Putamen (tissue), 1 donor: ENCODE measurements around the gene FAM234A.

Source experiments
- DNase-seq: peaks from one replicate; pipeline ENCODE4 v3.0.0-alpha.2; 2016; ENCODE audit warnings: low spot score

Gene FAM234A

DNA sequence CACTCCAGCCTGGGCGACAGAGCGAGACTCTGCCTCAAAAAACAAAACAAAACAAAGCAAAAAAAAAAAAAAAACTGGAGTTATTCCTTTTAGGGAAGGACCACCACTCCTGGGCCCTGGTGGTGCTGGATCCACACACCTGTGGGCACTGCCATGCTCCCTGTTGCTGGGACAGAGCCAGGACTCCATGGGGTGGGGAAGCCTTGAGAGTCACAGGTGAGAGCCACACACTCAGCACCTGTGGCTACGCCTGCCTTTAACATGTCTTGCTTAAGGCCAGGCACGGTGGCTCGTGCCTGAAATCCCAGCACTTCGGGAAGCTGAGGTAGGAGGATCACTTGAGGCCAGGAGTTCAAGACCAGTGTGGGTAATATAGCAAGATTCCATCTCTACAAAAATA lies 66.6 kb downstream of the FAM234A start:
- DNase-seq, result no peak

DNA sequence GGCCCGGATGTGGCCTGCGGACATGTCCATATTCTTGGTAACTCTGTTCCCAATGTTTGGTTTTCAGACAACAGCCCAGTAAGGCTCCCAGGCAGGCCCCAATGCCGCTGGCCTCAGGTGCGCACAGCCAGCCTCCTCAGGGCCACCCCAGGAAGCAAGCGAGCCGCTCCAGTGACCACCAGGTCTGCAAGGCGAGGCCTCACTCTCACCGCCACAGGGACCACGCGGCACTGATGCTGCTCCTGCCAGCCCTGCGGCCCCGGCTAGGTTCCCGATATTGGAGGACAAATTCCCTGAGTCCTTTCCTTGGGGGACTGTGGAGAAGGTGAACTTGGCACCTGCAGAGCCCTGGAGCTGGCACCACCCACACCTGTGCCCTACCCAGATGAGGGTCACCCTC lies 67.3 kb downstream of the FAM234A start:
- no peak for DNase-seq

DNA sequence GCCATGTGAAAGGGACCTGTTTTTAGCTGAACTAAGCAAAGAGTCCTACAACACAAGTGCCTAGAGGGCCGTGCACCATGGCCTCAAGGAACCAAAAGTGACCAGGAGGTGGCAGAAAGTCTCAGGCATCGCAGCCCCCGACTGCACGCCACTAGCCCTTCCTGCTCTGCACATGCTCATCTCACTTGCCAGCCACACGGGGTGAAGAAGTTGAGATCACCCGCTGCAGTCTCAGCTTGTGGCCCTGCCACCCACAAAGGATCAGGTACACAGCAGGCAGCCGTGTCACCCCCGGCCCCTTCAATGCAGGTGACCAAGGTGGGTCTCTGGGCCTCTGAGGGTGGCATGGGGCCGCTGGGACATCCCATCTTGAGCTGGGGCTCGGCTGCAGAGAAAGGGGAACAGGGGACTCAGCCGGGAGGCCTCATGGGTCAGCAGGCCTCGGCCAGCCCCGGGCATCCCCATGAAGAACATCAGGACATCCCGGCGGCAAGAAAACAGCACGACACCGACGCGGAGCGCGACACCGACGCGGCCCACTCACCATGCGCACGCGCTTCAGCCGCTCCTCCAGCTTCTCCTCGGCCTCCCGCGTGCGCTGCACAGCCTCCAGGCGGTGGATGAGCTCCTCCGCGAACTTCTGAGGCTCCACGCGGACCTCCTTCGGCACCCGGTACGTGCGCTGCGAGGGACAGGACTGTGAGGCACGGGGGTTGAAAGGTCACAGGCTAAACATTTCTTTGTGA lies 69.3 kb downstream of the FAM234A start:
- no peak for DNase-seq

DNA sequence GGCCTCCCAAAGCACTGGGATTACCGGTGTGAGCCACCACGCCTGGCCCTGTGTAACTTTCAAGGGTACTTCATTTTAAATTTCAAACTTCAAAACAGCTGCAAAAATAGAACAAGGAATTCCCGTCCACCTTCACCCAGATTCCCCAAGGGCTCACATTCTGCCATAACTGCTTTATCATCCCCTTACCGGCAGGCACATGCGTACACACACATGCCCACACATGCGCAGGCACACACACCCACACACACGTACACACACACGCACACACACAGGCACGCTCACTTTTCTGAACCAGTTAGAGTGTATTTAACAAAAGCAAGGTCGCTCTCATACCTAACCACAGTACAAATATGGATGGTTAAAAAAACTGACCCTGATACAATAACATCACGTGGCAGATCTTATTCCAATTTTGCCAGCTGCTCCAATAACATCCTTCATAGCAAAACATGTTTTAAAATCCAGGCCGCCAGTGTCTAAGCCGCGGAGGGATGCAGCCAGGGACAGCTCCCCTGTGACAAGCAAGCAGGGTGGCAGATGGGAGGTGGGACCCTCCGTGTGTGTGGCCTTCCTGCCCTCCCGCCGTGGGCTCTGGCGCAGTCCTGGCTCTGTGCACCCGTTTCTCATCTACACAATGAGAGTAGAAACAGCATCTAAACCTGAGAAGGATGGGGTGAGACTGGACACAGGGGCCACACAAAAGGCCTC lies 71.5 kb downstream of the FAM234A start:
- peak; percentile 37 for DNase-seq

DNA sequence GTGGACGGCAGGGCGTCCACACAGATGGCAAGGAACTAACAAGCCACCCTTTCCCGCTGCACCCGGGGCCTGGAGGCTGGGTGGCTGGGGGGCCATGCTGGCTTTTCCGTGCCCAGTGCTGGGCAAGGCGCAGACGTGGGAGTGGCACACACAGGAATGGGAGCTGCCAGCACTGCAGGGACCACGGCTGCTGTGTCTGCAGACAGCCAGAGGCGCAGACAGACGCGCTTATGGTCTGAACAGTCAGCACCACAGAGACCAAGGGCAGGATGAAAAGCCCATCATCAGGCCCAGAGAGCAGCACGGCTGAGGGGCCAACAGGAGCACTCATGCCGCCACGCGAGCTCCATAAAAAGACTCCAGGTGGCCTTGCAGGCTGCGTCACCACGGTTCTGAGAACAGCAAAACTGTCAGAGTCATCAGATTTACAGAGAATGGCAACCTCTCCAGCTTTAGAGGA lies 72.3 kb downstream of the FAM234A start:
- DNase-seq, result no peak

DNA sequence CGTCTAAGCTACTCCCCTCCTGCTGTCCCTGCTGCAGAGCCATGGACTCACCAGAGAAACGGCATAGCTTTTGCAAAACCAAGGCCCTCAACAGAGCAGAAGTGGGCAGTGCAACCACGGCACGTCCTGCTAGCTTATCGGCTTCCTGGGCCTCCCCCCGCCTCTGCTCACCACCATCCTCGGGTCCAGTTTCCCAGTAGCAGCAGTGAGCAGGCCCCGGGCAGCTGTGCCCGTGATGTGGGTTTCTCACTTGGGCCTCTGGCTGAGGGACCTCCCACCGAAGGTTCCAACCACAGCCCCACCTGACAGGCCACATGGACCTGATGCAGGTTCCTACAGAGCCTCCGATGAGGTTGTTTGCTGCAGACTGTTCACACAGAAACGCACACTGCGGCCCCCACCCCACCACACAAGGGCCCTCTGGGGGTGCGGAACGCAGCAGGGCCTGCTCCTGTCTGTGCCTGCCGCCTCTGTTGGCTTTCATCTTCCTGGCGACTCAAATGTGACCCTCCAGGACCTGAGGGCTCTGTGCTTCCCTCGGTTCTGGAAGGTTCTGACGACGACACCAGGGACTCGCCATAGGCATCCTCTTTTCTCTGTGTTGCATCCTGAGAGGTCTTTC lies 73.2 kb downstream of the FAM234A start:
- no peak for DNase-seq

DNA sequence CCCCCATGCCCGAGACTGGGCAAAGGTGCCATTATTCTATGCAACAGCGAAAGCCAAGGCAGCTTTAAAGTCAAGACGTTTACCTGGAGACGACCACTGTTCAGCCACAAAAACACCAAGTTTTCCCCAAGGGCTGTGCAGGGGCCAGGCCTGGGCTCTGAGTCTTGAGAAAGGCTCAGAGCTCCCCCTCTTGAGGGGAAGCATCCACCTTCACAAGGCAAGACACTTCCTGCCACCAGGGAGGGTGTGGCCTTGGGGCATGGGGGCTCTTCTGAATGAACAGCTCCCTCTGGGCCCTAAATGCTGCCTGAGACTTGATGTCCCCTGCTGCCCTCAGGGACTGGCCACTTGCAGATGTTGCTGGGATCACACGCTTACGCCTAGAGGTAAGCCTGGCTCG lies 74.9 kb downstream of the FAM234A start:
- no peak for DNase-seq

DNA sequence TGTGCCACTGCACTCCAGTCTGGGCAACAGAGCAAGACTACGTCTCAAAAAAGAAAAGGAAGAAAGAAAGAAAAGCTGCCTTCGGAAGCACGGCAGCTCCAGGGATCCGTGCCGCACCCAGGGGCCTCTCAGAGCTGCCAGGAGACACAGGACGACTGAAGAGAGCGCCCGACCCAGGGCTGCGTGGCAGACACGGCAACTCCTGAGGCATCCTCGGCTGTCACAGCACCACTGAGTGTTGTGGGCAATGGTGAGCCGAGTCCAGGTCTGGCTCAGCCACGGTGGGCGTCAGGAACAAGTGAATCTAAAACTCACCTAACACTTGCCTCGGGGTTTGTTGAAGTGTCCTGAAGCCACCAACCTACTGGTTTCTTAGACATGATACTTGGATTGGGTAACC lies 77.1 kb downstream of the FAM234A start:
- no peak for DNase-seq

DNA sequence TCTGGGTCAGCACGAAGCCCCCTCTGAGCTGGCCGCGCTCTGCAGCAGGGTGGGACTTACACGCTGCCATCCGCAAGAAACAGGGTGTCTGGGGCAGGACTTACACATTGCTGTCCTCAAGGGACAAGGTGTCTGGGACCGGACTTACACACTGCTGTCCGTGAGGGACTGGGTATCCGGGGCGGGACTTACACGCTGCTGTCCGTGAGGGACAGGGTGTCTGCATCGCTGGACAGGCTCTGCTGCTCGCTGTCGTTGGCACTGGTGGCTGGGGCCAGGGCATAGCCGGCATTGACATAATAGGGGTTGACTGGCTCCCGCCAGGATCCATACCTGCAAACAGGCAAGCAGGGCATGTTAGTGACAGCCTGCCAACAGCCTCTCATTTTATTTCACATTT lies 79.7 kb downstream of the FAM234A start:
- no peak for DNase-seq

DNA sequence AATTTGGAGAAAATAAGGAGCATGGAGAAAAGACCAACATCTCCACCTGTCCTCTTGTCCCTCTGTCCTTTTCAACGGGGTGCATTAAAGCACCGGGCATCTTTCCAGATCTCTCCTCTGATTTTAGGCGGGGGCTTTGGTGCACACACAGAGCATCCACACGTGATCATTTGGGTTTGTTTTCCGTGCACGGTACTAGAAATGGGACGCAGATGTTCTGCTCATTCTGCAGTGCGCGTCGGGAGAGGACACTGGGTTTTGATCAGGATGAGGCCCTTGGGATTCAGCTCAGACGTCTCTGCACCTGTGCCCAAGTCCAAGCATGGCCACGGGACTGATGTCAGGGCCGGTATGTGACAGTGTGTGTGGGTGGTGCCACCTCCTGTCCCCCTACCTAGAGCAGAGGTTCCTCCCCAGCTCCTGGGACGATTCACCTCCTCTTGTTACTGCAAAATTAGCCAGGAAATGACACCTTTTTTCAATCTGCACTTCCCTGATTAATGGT lies 80.2 kb downstream of the FAM234A start:
- DNase-seq, result no peak
